WTC11 (cell line): ENCODE data around the gene RAB13. TPM values are rescaled to one million over a fixed set of nuclear protein-coding genes. Genes with fewer than 3 reads are reported as not detected.

Source experiments
- ATAC-seq: fragments of 200-7000 bp; cut with Tn5 transposase; 2 replicates; pipeline ENCODE4 v1.10.0; 2021; ENCODE audit warnings: mild to moderate bottlenecking, moderate library complexity
- CTCF ChIA-PET: fragments of 300-600 bp; sonication (Branson Sonifier 250); formaldehyde crosslinking; loops from one replicate; lab custom pipeline; 2021; ENCODE audit warnings: antibody characterized with exemption; lab: Charles Lee
- POLR2A ChIA-PET: fragments of 350-600 bp; sonication (Branson Sonifier 250); formaldehyde crosslinking; loops from one replicate; lab custom pipeline; 2021; ENCODE audit warnings: antibody characterized with exemption; lab: Charles Lee
- DNase-seq: peaks from one replicate; pipeline ENCODE4 v3.0.0; 2021; ENCODE audit warnings: low spot score
- H3K27ac Mint-ChIP-seq: 2 replicates; pipeline ENCODE4 v1.8.0; 2021; ENCODE audit warnings: mixed read lengths
- H3K27me3 Mint-ChIP-seq: 2 replicates; pipeline ENCODE4 v1.8.0; 2021; ENCODE audit warnings: low read depth, mild to moderate bottlenecking, moderate library complexity, mixed read lengths
- H3K36me3 Mint-ChIP-seq: 2 replicates; pipeline ENCODE4 v1.8.0; 2021; ENCODE audit warnings: mixed read lengths
- H3K4me1 Mint-ChIP-seq: 2 replicates; pipeline ENCODE4 v1.8.0; 2022; ENCODE audit warnings: mixed read lengths
- H3K4me3 Mint-ChIP-seq: 2 replicates; pipeline ENCODE4 v1.8.0; 2021; ENCODE audit warnings: mild to moderate bottlenecking, moderate library complexity, mixed read lengths
- H3K9me3 Mint-ChIP-seq: 2 replicates; pipeline ENCODE4 v1.8.0; 2021; ENCODE audit warnings: mixed read lengths
- ARID4B ChIP-seq: sonication (generic); formaldehyde crosslinking; IDR thresholded peaks from 2 replicates; pipeline ENCODE4 v1.8.0; 2023; ENCODE audit warnings: missing genetic modification reagents, mild to moderate bottlenecking, borderline replicate concordance
- ATF1 ChIP-seq: sonication (generic); formaldehyde crosslinking; IDR thresholded peaks from 2 replicates; pipeline ENCODE4 v1.8.1; 2023; ENCODE audit warnings: mild to moderate bottlenecking, moderate library complexity, missing genetic modification reagents
- ATF6 ChIP-seq: sonication (generic); formaldehyde crosslinking; IDR thresholded peaks from 2 replicates; pipeline ENCODE4 v1.8.1; 2023; ENCODE audit warnings: mild to moderate bottlenecking, missing genetic modification reagents
- CBFB ChIP-seq: sonication (generic); formaldehyde crosslinking; IDR thresholded peaks from 2 replicates; pipeline ENCODE4 v1.8.1; 2022; ENCODE audit warnings: mild to moderate bottlenecking, low read depth, missing genetic modification reagents
- CREM ChIP-seq: sonication (generic); formaldehyde crosslinking; IDR thresholded peaks from 2 replicates; pipeline ENCODE4 v1.8.1; 2022; ENCODE audit warnings: mild to moderate bottlenecking, missing genetic modification reagents, moderate library complexity
- ESRRA ChIP-seq: sonication (generic); formaldehyde crosslinking; IDR thresholded peaks from 2 replicates; pipeline ENCODE4 v1.8.1; 2022; ENCODE audit warnings: mild to moderate bottlenecking, missing genetic modification reagents, borderline replicate concordance
- GABPB1 ChIP-seq: sonication (generic); formaldehyde crosslinking; IDR thresholded peaks from 2 replicates; pipeline ENCODE4 v1.8.1; 2023; ENCODE audit warnings: mild to moderate bottlenecking, missing genetic modification reagents
- GRHL2 ChIP-seq: fragments of 250-450 bp; sonication (Bioruptor Pico); IDR thresholded peaks from 2 replicates; pipeline ENCODE4 v1.8.0; 2022; ENCODE audit warnings: mild to moderate bottlenecking, moderate library complexity; ENCODE audit not compliant: insufficient replicate concordance, severe bottlenecking
- HMGA2 ChIP-seq: fragments of 250-450 bp; sonication (Bioruptor Pico); IDR thresholded peaks from 2 replicates; pipeline ENCODE4 v1.4.0; 2021; ENCODE audit warnings: mild to moderate bottlenecking, moderate library complexity
- IRF1 ChIP-seq: sonication (generic); formaldehyde crosslinking; IDR thresholded peaks from 2 replicates; pipeline ENCODE4 v1.8.0; 2023; ENCODE audit warnings: missing genetic modification reagents
- JAZF1 ChIP-seq: fragments of 250-450 bp; sonication (Bioruptor Pico); IDR thresholded peaks from 2 replicates; pipeline ENCODE4 v1.9.0; 2021; ENCODE audit warnings: moderate library complexity, mild to moderate bottlenecking, inconsistent platforms
- KAT7 ChIP-seq: sonication (generic); formaldehyde crosslinking; IDR thresholded peaks from 2 replicates; pipeline ENCODE4 v1.8.1; 2023; ENCODE audit warnings: missing genetic modification reagents, mild to moderate bottlenecking, borderline replicate concordance
- MYBL2 ChIP-seq: sonication (generic); formaldehyde crosslinking; IDR thresholded peaks from 2 replicates; pipeline ENCODE4 v1.8.1; 2023; ENCODE audit warnings: mild to moderate bottlenecking, moderate library complexity, missing genetic modification reagents
- NFYB ChIP-seq: sonication (generic); formaldehyde crosslinking; conservative IDR thresholded peaks from 2 replicates; pipeline ENCODE4 v1.8.0; 2022; ENCODE audit warnings: low read depth, missing genetic modification reagents
- PRRX2 ChIP-seq: fragments of 250-450 bp; sonication (Bioruptor Pico); IDR thresholded peaks from 2 replicates; pipeline ENCODE4 v1.8.0; 2021; ENCODE audit warnings: mild to moderate bottlenecking
- RORB ChIP-seq: fragments of 250-450 bp; sonication (Bioruptor Pico); IDR thresholded peaks from 2 replicates; pipeline ENCODE4 v1.9.0; 2021; ENCODE audit warnings: mild to moderate bottlenecking
- SMAD4 ChIP-seq: sonication (generic); formaldehyde crosslinking; IDR thresholded peaks from 2 replicates; pipeline ENCODE4 v1.8.0; 2022; ENCODE audit warnings: mild to moderate bottlenecking, missing genetic modification reagents
- SOX15 ChIP-seq: fragments of 250-450 bp; sonication (Bioruptor Pico); IDR thresholded peaks from 2 replicates; pipeline ENCODE4 v1.9.0; 2021; ENCODE audit warnings: mild to moderate bottlenecking
- SP1 ChIP-seq: sonication (generic); formaldehyde crosslinking; conservative IDR thresholded peaks from 2 replicates; pipeline ENCODE4 v1.8.1; 2022; ENCODE audit warnings: missing genetic modification reagents
- ZBTB21 ChIP-seq: sonication (generic); formaldehyde crosslinking; IDR thresholded peaks from 2 replicates; pipeline ENCODE4 v1.8.1; 2023; ENCODE audit warnings: mild to moderate bottlenecking, missing genetic modification reagents, borderline replicate concordance
- ZNF232 ChIP-seq: sonication (generic); formaldehyde crosslinking; IDR thresholded peaks from 2 replicates; pipeline ENCODE4 v1.8.0; 2022; ENCODE audit warnings: mild to moderate bottlenecking, missing genetic modification reagents
- ZNF317 ChIP-seq: sonication (generic); formaldehyde crosslinking; IDR thresholded peaks from 2 replicates; pipeline ENCODE4 v1.8.1; 2023; ENCODE audit warnings: low read depth, mild to moderate bottlenecking, moderate library complexity, missing genetic modification reagents, borderline replicate concordance
- total RNA-seq: library from RNA; stranded (reverse); gene quantifications from 3 replicates; pipeline ENCODE4 v1.2.3, GENCODE V29; 2021
- TF ChIP-seq, protein P1 (sequence below): sonication (generic); formaldehyde crosslinking; IDR thresholded peaks from 2 replicates; pipeline ENCODE4 v1.8.0; 2022; ENCODE audit warnings: mild to moderate bottlenecking, missing genetic modification reagents
- TF ChIP-seq, protein P2 (sequence below): sonication (generic); formaldehyde crosslinking; IDR thresholded peaks from 2 replicates; pipeline ENCODE4 v1.8.1; 2022; ENCODE audit warnings: mild to moderate bottlenecking, missing genetic modification reagents, moderate library complexity, borderline replicate concordance
- TF ChIP-seq, protein P3 (sequence below): fragments of 250-450 bp; sonication (Bioruptor Pico); IDR thresholded peaks from 2 replicates; pipeline ENCODE4 v1.9.0; 2021; ENCODE audit warnings: moderate library complexity, mild to moderate bottlenecking, inconsistent platforms, borderline replicate concordance
- TF ChIP-seq, protein P4 (sequence below): sonication (generic); formaldehyde crosslinking; conservative IDR thresholded peaks from 2 replicates; pipeline ENCODE4 v1.8.1; 2022; ENCODE audit warnings: mild to moderate bottlenecking, missing genetic modification reagents

RAB13 gene
- total RNA-seq, 1 experiment from 2014 or later: 126 TPM

DNA sequence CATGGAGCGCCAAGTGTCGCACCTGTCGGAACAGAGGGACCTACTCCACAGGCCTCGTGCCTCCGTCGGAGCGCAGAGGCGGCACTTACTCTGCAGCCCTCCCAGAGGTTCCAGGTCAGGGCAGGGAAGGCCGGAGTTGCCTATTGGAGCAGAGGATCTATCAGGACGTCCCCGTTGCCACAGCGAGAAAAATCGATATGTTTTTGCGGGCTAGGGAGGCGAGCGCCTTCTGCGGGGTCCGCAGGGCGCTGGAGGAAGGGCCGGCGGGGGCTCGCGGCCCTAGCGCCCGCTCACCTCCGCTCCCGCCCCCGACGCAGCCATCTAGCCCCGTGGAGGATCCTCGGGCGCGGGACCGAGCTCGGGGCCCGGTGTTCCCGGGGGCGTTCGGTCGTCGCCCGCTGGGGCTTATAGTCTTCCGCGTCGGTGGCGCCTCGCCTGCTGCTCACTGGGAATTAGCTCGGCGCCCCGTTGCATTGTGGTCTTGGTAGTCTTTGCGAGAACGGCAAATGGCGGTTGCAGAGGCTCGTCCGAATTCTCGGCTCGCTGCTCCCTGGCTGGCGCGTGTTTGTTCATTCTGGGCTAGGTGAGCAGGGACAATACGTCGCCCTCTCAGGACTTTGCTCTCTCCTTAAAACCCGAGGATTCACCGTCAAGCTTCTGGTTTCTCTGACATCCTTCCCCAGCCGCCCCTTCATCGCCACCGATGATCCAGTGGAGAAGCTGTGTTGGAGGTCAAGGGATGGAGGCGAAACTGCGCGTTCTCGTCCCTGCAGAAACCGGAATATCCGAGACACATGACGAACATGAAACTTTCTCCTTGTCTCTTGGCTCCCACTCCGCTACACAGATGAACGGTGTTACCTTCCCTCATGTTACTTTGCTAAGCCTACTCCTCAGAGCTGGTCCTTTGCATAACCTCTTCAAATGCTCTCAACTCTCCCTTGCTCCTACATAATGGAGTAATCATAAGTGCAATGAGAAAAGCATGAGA lies 8.6 kb downstream of the RAB13 start, which contains the start of gene JTB:
Gene JTB (minus strand): TSS at position 425 of the 991 bp plus-strand sequence. CDS start 422 bp downstream, at position 3.
- Mint-ChIP-seq H3K27me3 (no peaks in the 10 kb centered on the region), H3K36me3 (peaks cover 41% of the 10 kb centered on the region), H3K4me3 (peak within 1 kb of the TSS; percentile 98), H3K27ac (peak within 1 kb of the TSS; percentile 97), H3K4me1 (peaks cover 31% of the 10 kb centered on the region), H3K9me3 (no peaks in the 10 kb centered on the region)
- ATAC-seq (peak; percentile 87), DNase-seq (peak; percentile 88)
- ChIA-PET CTCF (interaction anchor here (0.7 to 4.3 kb wide), 10 partner anchors 9 to 483 kb away, joined by 3 to 26 read pairs (median 4); partner anchors contain the start of genes CREB3L4, DENND4B, RAB13 and RPS27), POLR2A (interaction anchor here (1.0 to 3.1 kb wide), 11 partner anchors 9 to 344 kb away, joined by 3 to 55 read pairs (median 5); partner anchors contain the start of genes CHTOP, CREB3L4, GATAD2B and RAB13)
- TF ChIP-seq SOX15 (CRISPR knock-in tag) (no peak), ESRRA (CRISPR knock-in tag) (no peak), SP1 (CRISPR knock-in tag) (peak; percentile 66; the same call in 1 of the 2 replicates), ATF6 (CRISPR knock-in tag) (no peak), GRHL2 (CRISPR knock-in tag) (no peak), ATF1 (no peak), ZNF232 (CRISPR knock-in tag) (0 out of 2 replicates have a peak, but pooled peaks have one; percentile 15), ARID4B (peak; percentile 11; the same call in 1 of the 2 replicates), SMAD4 (no peak), JAZF1 (CRISPR knock-in tag) (no peak), HMGA2 (no peak), CBFB (CRISPR knock-in tag) (no peak; the same call in 1 of the 2 replicates), IRF1 (peak; percentile 82), NFYB (CRISPR knock-in tag) (peak; percentile 17; the same call in 1 of the 2 replicates), RORB (CRISPR knock-in tag) (no peak), GABPB1 (CRISPR knock-in tag) (0 out of 2 replicates have a peak, but pooled peaks have one; percentile 27), PRRX2 (CRISPR knock-in tag) (no peak), KAT7 (CRISPR knock-in tag) (peak; percentile 25; the same call in 1 of the 2 replicates), CREM (0 out of 2 replicates have a peak, but pooled peaks have one; percentile 47), ZBTB21 (CRISPR knock-in tag) (peak; percentile 55; the same call in 1 of the 2 replicates), MYBL2 (CRISPR knock-in tag) (no peak), ZNF317 (CRISPR knock-in tag) (no peak)
- TF ChIP-seq, protein P1, sequence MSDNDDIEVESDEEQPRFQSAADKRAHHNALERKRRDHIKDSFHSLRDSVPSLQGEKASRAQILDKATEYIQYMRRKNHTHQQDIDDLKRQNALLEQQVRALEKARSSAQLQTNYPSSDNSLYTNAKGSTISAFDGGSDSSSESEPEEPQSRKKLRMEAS: peak; percentile 50; the same call in 1 of the 2 replicates
- TF ChIP-seq, protein P2, sequence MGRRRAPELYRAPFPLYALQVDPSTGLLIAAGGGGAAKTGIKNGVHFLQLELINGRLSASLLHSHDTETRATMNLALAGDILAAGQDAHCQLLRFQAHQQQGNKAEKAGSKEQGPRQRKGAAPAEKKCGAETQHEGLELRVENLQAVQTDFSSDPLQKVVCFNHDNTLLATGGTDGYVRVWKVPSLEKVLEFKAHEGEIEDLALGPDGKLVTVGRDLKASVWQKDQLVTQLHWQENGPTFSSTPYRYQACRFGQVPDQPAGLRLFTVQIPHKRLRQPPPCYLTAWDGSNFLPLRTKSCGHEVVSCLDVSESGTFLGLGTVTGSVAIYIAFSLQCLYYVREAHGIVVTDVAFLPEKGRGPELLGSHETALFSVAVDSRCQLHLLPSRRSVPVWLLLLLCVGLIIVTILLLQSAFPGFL (CRISPR knock-in tag): no peak
- TF ChIP-seq, protein P3, sequence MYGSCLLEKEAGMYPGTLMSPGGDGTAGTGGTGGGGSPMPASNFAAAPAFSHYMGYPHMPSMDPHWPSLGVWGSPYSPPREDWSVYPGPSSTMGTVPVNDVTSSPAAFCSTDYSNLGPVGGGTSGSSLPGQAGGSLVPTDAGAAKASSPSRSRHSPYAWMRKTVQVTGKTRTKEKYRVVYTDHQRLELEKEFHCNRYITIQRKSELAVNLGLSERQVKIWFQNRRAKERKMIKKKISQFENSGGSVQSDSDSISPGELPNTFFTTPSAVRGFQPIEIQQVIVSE (CRISPR knock-in tag): no peak
- TF ChIP-seq, protein P4, sequence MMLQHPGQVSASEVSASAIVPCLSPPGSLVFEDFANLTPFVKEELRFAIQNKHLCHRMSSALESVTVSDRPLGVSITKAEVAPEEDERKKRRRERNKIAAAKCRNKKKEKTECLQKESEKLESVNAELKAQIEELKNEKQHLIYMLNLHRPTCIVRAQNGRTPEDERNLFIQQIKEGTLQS (CRISPR knock-in tag): no peak
